Adrenal gland (tissue), 12 donors: Measurements from ENCODE around the gene NPPB. TPM values are rescaled to one million over a fixed set of nuclear protein-coding genes. Genes with fewer than 3 reads are reported as not detected.

Experiments
- DNase-seq, 7 donors: peaks; one replicate each; pipeline ENCODE4 v3.0.0-alpha.2; 2019 to 2020
- H3K27ac ChIP-seq, 5 donors: fragments of 200-600 bp; sonication (generic) in 4 of 5; 1 replicate in 3 of 5; 2 replicates in 2 of 5; pipeline versions ENCODE4 v1.5.1 to v1.8.0; 2016 to 2020; ENCODE audit warnings: mild to moderate bottlenecking in 1 of 5
- H3K27me3 ChIP-seq: fragments of 200-600 bp; 2 replicates; pipeline ENCODE4 v1.8.0; 2021
- H3K36me3 ChIP-seq, 2 donors: fragments of 200-600 bp; replicated peaks in 1 of 2; 1 replicate in 1 of 2; 2 replicates in 1 of 2; pipeline versions ENCODE4 v1.5.1 to v1.8.0; 2018 to 2022
- H3K4me1 ChIP-seq, 2 donors: fragments of 200-600 bp; replicated peaks in 1 of 2; 1 replicate in 1 of 2; 2 replicates in 1 of 2; pipeline versions ENCODE4 v1.5.1 to v1.8.0; 2018 to 2021
- H3K4me3 ChIP-seq, 4 donors: fragments of 200-600 bp; sonication (generic) in 3 of 4; one replicate each; pipeline ENCODE4 v1.5.1; 2016 to 2018
- H3K9me3 ChIP-seq, 3 donors: fragments of 200-600 bp; sonication (generic) in 1 of 3; replicated peaks in 1 of 3; 1 replicate in 2 of 3; 2 replicates in 1 of 3; pipeline versions ENCODE4 v1.5.1 to v1.8.0; 2016 to 2021
- POLR2A ChIP-seq, 2 donors: fragments of 450-650 bp; IDR thresholded peaks; one replicate each; pipeline ENCODE4 v1.6.1; 2017; ENCODE audit warnings: antibody characterized with exemption in 2 of 2, mild to moderate bottlenecking in 2 of 2, moderate library complexity in 1 of 2
- WGBS, 4 donors: extraction: QIAGEN DNeasy Blood & Tissue Kit in 2 of 4; methylation state at CpG; one replicate each; pipeline versions ENCODE4 v1.1.5 to v1.1.7; 2013 to 2017; 5-methylcytosine and 5-hydroxymethylcytosine counted together
- intact Hi-C, 2 donors: fragments of 100-400 bp; cut with DNase I; formaldehyde crosslinking; loops; one replicate each; pipeline versions ENCODE4 v1.14.1 to v1.15.0; 2022 to 2023
- polyA plus RNA-seq, 3 donors: library from polyadenylated mRNA; stranded (reverse); fragments of 200-250 nt in 2 of 3; fragments of 350-450 nt in 1 of 3; fragmentation: Illumina TruSeq in 1 of 3; extraction: RNeasy Lipid Tissue Mini Kit (QIAGEN cat#74804) in 1 of 3; gene quantifications; one replicate each; pipeline ENCODE4 v1.2.3, GENCODE V29; 2013 to 2014
- total RNA-seq, 9 donors: library from RNA; depleted of rRNA in 4 of 9; stranded (reverse); fragments of >200 nt in 4 of 9; fragments of 120-200 nt in 1 of 9; fragmentation: NEBNext Ultra II Directional in 1 of 9; extraction: Animal tissue kit (Norgen Biotek cat#: 25700) in 1 of 9; gene quantifications; one replicate each; pipeline versions ENCODE4 v1.1.0 to v1.2.4, GENCODE V29; 2013 to 2023
- TF ChIP-seq, protein P1 (sequence below), 6 experiments: fragments of 450-650 bp in 4 of 6; fragments of 200-600 bp in 2 of 6; sonication (generic) in 1 of 6; IDR thresholded peaks; 1 replicate in 5 of 6; 2 replicates in 1 of 6; pipeline versions ENCODE4 v1.5.1 to v1.8.0; 2016 to 2021; ENCODE audit warnings: antibody characterized with exemption in 6 of 6, mild to moderate bottlenecking in 2 of 6, moderate library complexity in 1 of 6
- donor health status: healthy with polysubstance abuse.
- donor health status: Bipolar disorder and iron deficiency.
- donor health status: DM: yes; HTN: yes; CAD: no.
- donor health status: DM: no; HTN: no; CAD: no.
- donor health status: DM: no; HTN: no; CAD: no.
- donor health status: DM: yes; HTN: yes; CAD: no.

The NPPB gene
- total and polyA plus RNA-seq, 12 donors = 1.1 TPM; not detected in 11

DNA sequence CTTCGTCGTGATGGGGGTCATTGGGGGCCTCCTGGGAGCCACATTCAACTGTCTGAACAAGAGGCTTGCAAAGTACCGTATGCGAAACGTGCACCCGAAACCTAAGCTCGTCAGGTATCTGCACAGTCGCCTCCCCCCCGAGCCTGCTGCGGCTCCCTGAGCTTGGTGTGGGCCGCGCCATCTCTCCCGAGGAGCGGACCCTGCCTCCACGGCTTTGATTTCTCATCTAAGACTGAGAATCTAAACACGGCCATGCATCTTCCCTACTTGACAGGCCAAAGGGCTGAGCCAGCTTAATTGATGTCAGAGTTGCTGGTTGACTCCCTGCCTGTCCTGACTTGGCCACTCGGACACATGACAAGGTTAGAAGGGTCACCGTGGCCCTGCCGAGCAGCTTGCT, 30.2 kb downstream of the NPPB start:
- H3K4me3 ChIP-seq = no peak overlapping the region
- H3K36me3 ChIP-seq = peaks cover 0 to 95% of the 10 kb centered on the region in 2 donors
- intact Hi-C loops = no loop called here
- no peaks in the 10 kb centered on the region for H3K27me3 ChIP-seq
- H3K9me3 ChIP-seq = no peaks in the 10 kb centered on the region
- WGBS, 4 donors = 88 to 92% (median 90%) methylated on average over 19 of the region's 19 CpGs
- no peaks in the 10 kb centered on the region for H3K4me1 ChIP-seq
- TF ChIP-seq, protein P1, sequence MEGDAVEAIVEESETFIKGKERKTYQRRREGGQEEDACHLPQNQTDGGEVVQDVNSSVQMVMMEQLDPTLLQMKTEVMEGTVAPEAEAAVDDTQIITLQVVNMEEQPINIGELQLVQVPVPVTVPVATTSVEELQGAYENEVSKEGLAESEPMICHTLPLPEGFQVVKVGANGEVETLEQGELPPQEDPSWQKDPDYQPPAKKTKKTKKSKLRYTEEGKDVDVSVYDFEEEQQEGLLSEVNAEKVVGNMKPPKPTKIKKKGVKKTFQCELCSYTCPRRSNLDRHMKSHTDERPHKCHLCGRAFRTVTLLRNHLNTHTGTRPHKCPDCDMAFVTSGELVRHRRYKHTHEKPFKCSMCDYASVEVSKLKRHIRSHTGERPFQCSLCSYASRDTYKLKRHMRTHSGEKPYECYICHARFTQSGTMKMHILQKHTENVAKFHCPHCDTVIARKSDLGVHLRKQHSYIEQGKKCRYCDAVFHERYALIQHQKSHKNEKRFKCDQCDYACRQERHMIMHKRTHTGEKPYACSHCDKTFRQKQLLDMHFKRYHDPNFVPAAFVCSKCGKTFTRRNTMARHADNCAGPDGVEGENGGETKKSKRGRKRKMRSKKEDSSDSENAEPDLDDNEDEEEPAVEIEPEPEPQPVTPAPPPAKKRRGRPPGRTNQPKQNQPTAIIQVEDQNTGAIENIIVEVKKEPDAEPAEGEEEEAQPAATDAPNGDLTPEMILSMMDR (IDR thresholded peaks at IDR 0.05) = no peak
- no peak for TF ChIP-seq POLR2A (IDR thresholded peaks at IDR 0.05)
- H3K27ac ChIP-seq = no peak overlapping the region
- no peak for DNase-seq

DNA sequence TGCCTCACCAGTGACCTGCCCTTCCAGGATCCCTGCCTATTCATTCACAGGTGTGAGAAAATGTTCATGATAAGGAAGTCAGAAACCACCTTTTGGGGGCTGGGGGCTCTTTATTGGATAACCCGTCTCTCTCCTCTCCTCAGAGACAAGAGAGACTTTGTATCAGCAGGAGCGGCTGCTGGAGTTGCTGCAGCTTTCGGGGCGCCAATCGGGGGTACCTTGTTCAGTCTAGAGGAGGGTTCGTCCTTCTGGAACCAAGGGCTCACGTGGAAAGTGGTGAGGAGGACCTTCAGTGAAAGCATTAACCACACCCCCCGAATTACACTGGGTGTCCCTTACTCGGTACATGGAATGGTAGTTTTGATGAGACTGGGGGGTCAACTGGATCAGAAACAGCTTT, 31.8 kb downstream of the NPPB start:
- 88 to 95% (median 91%) methylated on average over 5 to 9 of the region's 9 CpGs for WGBS, 4 donors
- peaks cover 0 to 94% of the 10 kb centered on the region in 2 donors for H3K36me3 ChIP-seq
- no peak for TF ChIP-seq POLR2A (IDR thresholded peaks at IDR 0.05)
- TF ChIP-seq, protein P1 (IDR thresholded peaks at IDR 0.05) = no peak
- no peaks in the 10 kb centered on the region for H3K27me3 ChIP-seq
- intact Hi-C loops = no loop called here
- H3K4me1 ChIP-seq = no peaks in the 10 kb centered on the region
- no peak for DNase-seq
- H3K27ac ChIP-seq = no peak overlapping the region
- H3K4me3 ChIP-seq = no peak overlapping the region
- H3K9me3 ChIP-seq = no peaks in the 10 kb centered on the region

DNA sequence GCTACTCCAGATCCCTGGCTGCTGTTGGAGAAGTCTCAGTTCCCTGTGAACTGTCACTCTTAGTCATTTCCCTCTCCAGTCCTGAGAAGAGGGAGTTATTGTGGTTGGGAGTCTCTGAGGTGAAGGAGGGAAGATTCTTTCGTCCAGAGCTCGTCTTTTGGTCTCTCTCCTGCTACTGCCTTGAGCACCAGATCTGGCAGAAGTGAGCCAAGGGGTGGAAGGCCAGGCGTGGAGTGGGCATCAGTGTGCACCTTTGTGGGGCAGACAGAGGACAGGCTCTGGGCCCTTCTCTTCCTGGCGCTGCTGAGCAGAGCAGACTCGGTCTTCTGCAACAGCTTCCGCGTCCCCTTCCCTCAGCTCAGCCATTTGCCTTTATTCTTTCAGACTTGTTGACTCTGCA, 33.6 kb downstream of the NPPB start:
- H3K27me3 ChIP-seq = no peaks in the 10 kb centered on the region
- intact Hi-C loops = no loop called here
- no peaks in the 10 kb centered on the region for H3K9me3 ChIP-seq
- no peak overlapping the region for H3K4me3 ChIP-seq
- TF ChIP-seq POLR2A (IDR thresholded peaks at IDR 0.05) = no peak
- TF ChIP-seq, protein P1 (IDR thresholded peaks at IDR 0.05) = no peak
- WGBS, 4 donors = 91 to 97% (median 92%) methylated on average over 7 of the region's 7 CpGs
- H3K4me1 ChIP-seq = no peaks in the 10 kb centered on the region
- peaks cover 0 to 95% of the 10 kb centered on the region in 2 donors for H3K36me3 ChIP-seq
- DNase-seq = no peak
- H3K27ac ChIP-seq = no peak overlapping the region

DNA sequence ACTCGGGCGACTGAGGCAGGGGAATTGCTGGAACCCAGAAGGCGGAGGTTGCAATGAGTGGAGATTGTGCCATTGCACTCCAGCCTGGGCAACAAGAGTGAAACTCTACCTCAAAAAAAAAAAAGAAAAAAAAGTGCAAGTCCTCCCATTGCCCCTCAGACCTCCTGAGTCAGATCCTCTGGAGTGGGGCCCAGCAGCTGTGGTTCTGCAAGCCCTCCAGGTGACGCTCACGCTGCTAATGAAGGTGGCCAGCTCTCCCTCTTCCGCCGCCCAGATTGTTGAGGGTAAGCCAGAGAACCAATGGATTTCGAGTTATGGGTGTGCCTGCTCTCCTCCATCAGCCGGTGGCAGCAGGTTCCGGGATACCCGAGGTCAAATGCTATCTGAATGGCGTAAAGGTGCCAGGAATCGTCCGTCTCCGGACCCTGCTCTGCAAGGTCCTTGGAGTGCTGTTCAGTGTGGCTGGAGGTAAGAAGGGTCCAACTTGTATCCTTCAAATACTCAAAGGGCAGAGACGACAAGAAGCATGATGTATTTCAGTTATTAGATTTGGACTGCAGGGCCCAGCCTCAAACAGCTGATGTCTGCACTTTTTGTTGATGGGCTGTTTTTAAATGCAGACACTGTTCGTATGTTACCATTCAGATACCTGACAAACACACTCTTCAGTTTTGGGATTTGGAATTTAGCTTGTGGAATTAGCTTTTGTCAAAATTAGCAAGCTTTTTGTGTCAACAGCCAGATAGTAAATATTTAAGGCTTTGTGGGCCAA, 35.2 kb downstream of the NPPB start:
- Histone ChIP-seq H3K4me3 (no peak overlapping the region), H3K27ac (no peak overlapping the region), H3K9me3 (no peaks in the 10 kb centered on the region), H3K36me3 (peaks cover 0 to 97% of the 10 kb centered on the region in 2 donors), H3K4me1 (no peaks in the 10 kb centered on the region), H3K27me3 (no peaks in the 10 kb centered on the region)
- no peak for DNase-seq
- intact Hi-C loops = no loop called here
- 79 to 88% (median 84%) methylated on average over 11 to 17 of the region's 17 CpGs for WGBS, 4 donors
- TF ChIP-seq POLR2A (IDR thresholded peaks at IDR 0.05) = no peak
- TF ChIP-seq, protein P1 (IDR thresholded peaks at IDR 0.05) = no peak
